GM12878 (cell line): ENCODE data around the gene ITPR3. TPM values are rescaled to one million over a fixed set of nuclear protein-coding genes. Genes with fewer than 3 reads are reported as not detected.

Experiments
- ATAC-seq: fragments of 200-7000 bp; cut with Tn5 transposase; 3 replicates; pipeline ENCODE4 v1.9.1; 2020; ENCODE audit warnings: mild to moderate bottlenecking, moderate library complexity
- BruUV-seq: library from RNA; stranded (reverse); fragments of 400-500 nt; replicated peaks from 2 replicates; lab custom pipeline; 2021; lab: Mats Ljungman, UMichigan
- CTCF ChIA-PET: fragments of 300-600 bp; sonication (Branson Sonifier 250); formaldehyde crosslinking; extraction: SDS; loops from one replicate; lab custom pipeline; 2021; ENCODE audit warnings: inconsistent platforms; lab: Yijun Ruan, JAX
- POLR2A ChIA-PET: fragments of 350-600 bp; formaldehyde crosslinking; extraction: SDS; loops from one replicate; lab custom pipeline; 2021; ENCODE audit warnings: inconsistent platforms; lab: Charles Lee
- RAD21 ChIA-PET: fragments of 300-600 bp; sonication (Branson Sonifier 250); formaldehyde crosslinking; loops from one replicate; lab custom pipeline; 2023; ENCODE audit warnings: antibody characterized with exemption; ENCODE audit not compliant: unreplicated experiment; lab: Charles Lee
- SMC1A ChIA-PET: fragments of 300-600 bp; sonication (Branson Sonifier 250); formaldehyde crosslinking; loops from one replicate; lab custom pipeline; 2023; ENCODE audit not compliant: unreplicated experiment, uncharacterized antibody; lab: Charles Lee
- DNase-seq: peaks from one replicate; pipeline ENCODE4 v3.0.0-alpha.2; 2011; ENCODE audit warnings: low read depth, low spot score
- FAIRE-seq: peaks from 3 replicates; lab custom pipeline; 2011; peaks lifted over from hg19 to GRCh38; lab: Jason Lieb, UNC
- H2AFZ ChIP-seq: 2 replicates; pipeline ENCODE4 v1.6.0; 2011; ENCODE audit warnings: low read depth, low read length, control low read depth; ENCODE audit not compliant: control insufficient read depth
- H3K27ac ChIP-seq: 2 replicates; pipeline ENCODE4 v1.5.1; 2011; ENCODE audit warnings: control low read depth; ENCODE audit not compliant: control insufficient read depth, insufficient read depth
- H3K27me3 ChIP-seq, 2 experiments: replicated peaks in 1 of 2; 2 replicates each; pipeline versions ENCODE4 v1.6.0 to v1.6.1; 2011; ENCODE audit warnings: low read length in 1 of 2; ENCODE audit not compliant: control insufficient read depth in 2 of 2, insufficient read depth in 2 of 2
- H3K36me3 ChIP-seq, 2 experiments: 2 replicates each; pipeline ENCODE4 v1.5.1; 2011; ENCODE audit warnings: low read length in 1 of 2; ENCODE audit not compliant: control insufficient read depth in 2 of 2, insufficient read depth in 2 of 2
- H3K4me1 ChIP-seq: 2 replicates; pipeline ENCODE4 v1.6.1; 2011; ENCODE audit warnings: mild to moderate bottlenecking, low read length, moderate library complexity, mixed read lengths; ENCODE audit not compliant: control insufficient read depth, insufficient read depth
- H3K4me2 ChIP-seq: 2 replicates; pipeline ENCODE4 v1.6.0; 2011; ENCODE audit warnings: control low read depth; ENCODE audit not compliant: control insufficient read depth, insufficient read depth
- H3K4me3 ChIP-seq: fragments of 200-600 bp; sonication (generic); 2 replicates; pipeline ENCODE4 v1.5.1; 2016
- H3K79me2 ChIP-seq: 2 replicates; pipeline ENCODE4 v1.6.0; 2011; ENCODE audit warnings: low read length; ENCODE audit not compliant: control insufficient read depth, insufficient read depth
- H3K9ac ChIP-seq: 2 replicates; pipeline ENCODE4 v1.8.0; 2011; ENCODE audit warnings: low read length, control low read depth, mixed read lengths; ENCODE audit not compliant: control insufficient read depth, insufficient read depth
- H3K9me3 ChIP-seq: replicated peaks from 3 replicates; pipeline ENCODE4 v1.5.1; 2011; ENCODE audit warnings: mild to moderate bottlenecking, low read length; ENCODE audit not compliant: control insufficient read depth, insufficient read depth
- H4K20me1 ChIP-seq: 2 replicates; pipeline ENCODE4 v1.6.0; 2011; ENCODE audit not compliant: control insufficient read depth, insufficient read depth
- BHLHE40 ChIP-seq, 2 experiments: fragments of 450-650 bp in 1 of 2; IDR thresholded peaks; 2 replicates each; pipeline ENCODE4 v1.6.1; 2011 to 2017; ENCODE audit warnings: low read depth in 2 of 2, borderline replicate concordance in 1 of 2, improper control_type of control experiment in 1 of 2, low read length in 1 of 2, mild to moderate bottlenecking in 1 of 2
- FOXK2 ChIP-seq: fragments of 450-650 bp; IDR thresholded peaks from 2 replicates; pipeline ENCODE4 v1.6.1; 2017; ENCODE audit warnings: mild to moderate bottlenecking, moderate library complexity
- HSF1 ChIP-seq: fragments of 150-350 bp; IDR thresholded peaks from 2 replicates; pipeline ENCODE4 v1.6.1; 2014; ENCODE audit warnings: mild to moderate bottlenecking, low read depth, low read length
- RB1 ChIP-seq: fragments of 450-650 bp; formaldehyde crosslinking; IDR thresholded peaks from 2 replicates; pipeline ENCODE4 v1.6.1; 2017; ENCODE audit warnings: mild to moderate bottlenecking, borderline replicate concordance
- TAF1 ChIP-seq: IDR thresholded peaks from 2 replicates; pipeline ENCODE4 v1.6.1; 2011; ENCODE audit warnings: mild to moderate bottlenecking, low read depth, low read length, borderline replicate concordance
- TCF3 ChIP-seq: IDR thresholded peaks from 2 replicates; pipeline ENCODE4 v1.6.1; 2012; ENCODE audit warnings: low read depth, mild to moderate bottlenecking, low read length, borderline replicate concordance; ENCODE audit not compliant: insufficient read depth
- USF1 ChIP-seq: IDR thresholded peaks from 2 replicates; pipeline ENCODE4 v1.6.1; 2011; ENCODE audit warnings: borderline replicate concordance, low read depth, mild to moderate bottlenecking, moderate library complexity, mixed read lengths, low read length; ENCODE audit not compliant: insufficient read depth; ENCODE audit errors: extremely low read length
- WGBS: methylation state at CpG from one replicate; pipeline ENCODE4 v1.1.6; 2016; ENCODE audit warnings: low lambda C conversion rate; ENCODE audit not compliant: insufficient replicate concordance, insufficient coverage; ENCODE audit errors: missing lambda C conversion rate; 5-methylcytosine and 5-hydroxymethylcytosine counted together
- in situ Hi-C: fragments of 300-500 bp; cut with MboI; formaldehyde crosslinking; loops from 9 replicates; pipeline ENCODE4 v1.14.3; 2018; ENCODE audit warnings: mixed read lengths
- intact Hi-C: fragments of 100-400 bp; cut with micrococcal nuclease; formaldehyde crosslinking; loops from one replicate; pipeline ENCODE4 v1.14.2; 2022; ENCODE audit not compliant: unreplicated experiment
- polyA plus RNA-seq, 11 experiments: library from polyadenylated mRNA; depleted of rRNA in 4 of 11; unstranded in 6 of 11; stranded (reverse) in 5 of 11; fragments of >200 nt; fragmentation: Nextera tagmentation in 4 of 11; fragmentation: Illumina TruSeq in 1 of 11; extraction: Ambion mirVana in 4 of 11; extraction: Trizol in 1 of 11; gene quantifications; 1 replicate in 1 of 11; 2 replicates in 10 of 11; pipeline versions ENCODE4 v1.2.1 to v1.2.3, GENCODE V29; 2011 to 2016; ENCODE audit warnings: inconsistent platforms in 2 of 11, missing spikeins in 2 of 11, low read depth in 1 of 11
- total RNA-seq, 4 experiments: library from RNA; depleted of rRNA in 3 of 4; stranded (reverse); fragments of >200 nt in 3 of 4; fragmentation: Illumina TruSeq in 1 of 4; extraction: Trizol in 1 of 4; gene quantifications; 2 replicates each; pipeline versions ENCODE4 v1.2.1 to v1.2.3, GENCODE V29; 2013 to 2021
- TF ChIP-seq, protein P1 (sequence below): fragments of 450-650 bp; IDR thresholded peaks from 2 replicates; pipeline ENCODE4 v1.6.1; 2016; ENCODE audit warnings: mild to moderate bottlenecking, moderate library complexity, borderline replicate concordance
- TF ChIP-seq, protein P2 (sequence below): fragments of 450-650 bp; formaldehyde crosslinking; IDR thresholded peaks from 2 replicates; pipeline ENCODE4 v1.4.0; 2022; ENCODE audit warnings: mild to moderate bottlenecking, moderate library complexity

Gene ITPR3
- total and polyA plus RNA-seq, 10 of the 15 experiments (the other 5 are each of a cell fraction or from before 2014, with no cell fraction given), result 0.32 to 34.0 (median 11.9) TPM

- TF ChIP-seq FOXK2, result no peak
- TF ChIP-seq BHLHE40 (IDR thresholded peaks at IDR 0.05; ENCODE audit: borderline replicate concordance in 1 of 2, low read depth in 2 of 2, low read length in 1 of 2), result no peak
- TF ChIP-seq HSF1, result no peak
These were observed 110.7 kb downstream of the ITPR3 start (continued) for GRCh38 chr6:33731751-33732282.

DNA sequence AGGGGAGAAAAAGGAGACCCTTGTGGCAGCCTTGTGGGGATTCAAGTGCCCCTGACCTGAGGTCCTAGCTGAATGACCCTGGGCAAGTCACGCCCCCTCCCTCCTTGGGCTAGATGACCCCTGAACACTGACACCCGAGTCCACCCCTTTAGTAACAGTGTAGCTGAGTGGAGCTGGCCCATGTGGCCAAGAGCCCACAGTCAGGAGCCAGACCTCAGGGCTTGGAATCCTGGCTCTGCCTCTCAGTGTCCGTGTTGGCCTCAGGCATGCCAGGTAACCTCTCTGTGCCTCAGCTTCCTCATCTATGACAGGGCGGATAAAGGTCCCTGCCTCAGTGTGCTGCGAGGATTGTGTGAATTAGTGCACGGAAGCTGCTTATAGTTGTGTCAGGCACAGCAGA lies 111.3 kb downstream of the ITPR3 start:
- Histone ChIP-seq H4K20me1 (no peaks in the 10 kb centered on the region; the same call in 1 of the 2 replicates), H3K36me3 (no peaks in the 10 kb centered on the region), H2AFZ (no peak overlapping the region), H3K9ac (no peak overlapping the region), H3K4me1 (no peaks in the 10 kb centered on the region), H3K27me3 (peaks cover 0 to 4% of the 10 kb centered on the region in 2 experiments; a peak in 1 of 4 replicates), H3K4me3 (no peak overlapping the region), H3K79me2 (no peaks in the 10 kb centered on the region), H3K4me2 (no peak overlapping the region), H3K27ac (no peak overlapping the region), H3K9me3 (no peaks in the 10 kb centered on the region)
- ChIA-PET RAD21 (no interaction called here), SMC1A (no interaction called here), CTCF (interaction anchor here (1.4 to 1.7 kb wide), 2 partner anchors 10 to 12 kb away, joined by 4 read pairs; no protein-coding TSS in a partner anchor), POLR2A (no interaction called here)
- intact Hi-C loops, result no loop called here
- FAIRE-seq (no peak), ATAC-seq (no peak), DNase-seq (no peak)
- BruUV-seq, result no TSS peak
- 40% methylated on average over 6 of the region's 6 CpGs for WGBS
- in situ Hi-C loops, result no loop called here
- TF ChIP-seq TCF3 (no peak), USF1 (no peak), TAF1 (no peak), RB1 (no peak)
- TF ChIP-seq, protein P1, sequence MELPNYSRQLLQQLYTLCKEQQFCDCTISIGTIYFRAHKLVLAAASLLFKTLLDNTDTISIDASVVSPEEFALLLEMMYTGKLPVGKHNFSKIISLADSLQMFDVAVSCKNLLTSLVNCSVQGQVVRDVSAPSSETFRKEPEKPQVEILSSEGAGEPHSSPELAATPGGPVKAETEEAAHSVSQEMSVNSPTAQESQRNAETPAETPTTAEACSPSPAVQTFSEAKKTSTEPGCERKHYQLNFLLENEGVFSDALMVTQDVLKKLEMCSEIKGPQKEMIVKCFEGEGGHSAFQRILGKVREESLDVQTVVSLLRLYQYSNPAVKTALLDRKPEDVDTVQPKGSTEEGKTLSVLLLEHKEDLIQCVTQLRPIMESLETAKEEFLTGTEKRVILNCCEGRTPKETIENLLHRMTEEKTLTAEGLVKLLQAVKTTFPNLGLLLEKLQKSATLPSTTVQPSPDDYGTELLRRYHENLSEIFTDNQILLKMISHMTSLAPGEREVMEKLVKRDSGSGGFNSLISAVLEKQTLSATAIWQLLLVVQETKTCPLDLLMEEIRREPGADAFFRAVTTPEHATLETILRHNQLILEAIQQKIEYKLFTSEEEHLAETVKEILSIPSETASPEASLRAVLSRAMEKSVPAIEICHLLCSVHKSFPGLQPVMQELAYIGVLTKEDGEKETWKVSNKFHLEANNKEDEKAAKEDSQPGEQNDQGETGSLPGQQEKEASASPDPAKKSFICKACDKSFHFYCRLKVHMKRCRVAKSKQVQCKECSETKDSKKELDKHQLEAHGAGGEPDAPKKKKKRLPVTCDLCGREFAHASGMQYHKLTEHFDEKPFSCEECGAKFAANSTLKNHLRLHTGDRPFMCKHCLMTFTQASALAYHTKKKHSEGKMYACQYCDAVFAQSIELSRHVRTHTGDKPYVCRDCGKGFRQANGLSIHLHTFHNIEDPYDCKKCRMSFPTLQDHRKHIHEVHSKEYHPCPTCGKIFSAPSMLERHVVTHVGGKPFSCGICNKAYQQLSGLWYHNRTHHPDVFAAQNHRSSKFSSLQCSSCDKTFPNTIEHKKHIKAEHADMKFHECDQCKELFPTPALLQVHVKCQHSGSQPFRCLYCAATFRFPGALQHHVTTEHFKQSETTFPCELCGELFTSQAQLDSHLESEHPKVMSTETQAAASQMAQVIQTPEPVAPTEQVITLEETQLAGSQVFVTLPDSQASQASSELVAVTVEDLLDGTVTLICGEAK, result no peak
- TF ChIP-seq, protein P2, sequence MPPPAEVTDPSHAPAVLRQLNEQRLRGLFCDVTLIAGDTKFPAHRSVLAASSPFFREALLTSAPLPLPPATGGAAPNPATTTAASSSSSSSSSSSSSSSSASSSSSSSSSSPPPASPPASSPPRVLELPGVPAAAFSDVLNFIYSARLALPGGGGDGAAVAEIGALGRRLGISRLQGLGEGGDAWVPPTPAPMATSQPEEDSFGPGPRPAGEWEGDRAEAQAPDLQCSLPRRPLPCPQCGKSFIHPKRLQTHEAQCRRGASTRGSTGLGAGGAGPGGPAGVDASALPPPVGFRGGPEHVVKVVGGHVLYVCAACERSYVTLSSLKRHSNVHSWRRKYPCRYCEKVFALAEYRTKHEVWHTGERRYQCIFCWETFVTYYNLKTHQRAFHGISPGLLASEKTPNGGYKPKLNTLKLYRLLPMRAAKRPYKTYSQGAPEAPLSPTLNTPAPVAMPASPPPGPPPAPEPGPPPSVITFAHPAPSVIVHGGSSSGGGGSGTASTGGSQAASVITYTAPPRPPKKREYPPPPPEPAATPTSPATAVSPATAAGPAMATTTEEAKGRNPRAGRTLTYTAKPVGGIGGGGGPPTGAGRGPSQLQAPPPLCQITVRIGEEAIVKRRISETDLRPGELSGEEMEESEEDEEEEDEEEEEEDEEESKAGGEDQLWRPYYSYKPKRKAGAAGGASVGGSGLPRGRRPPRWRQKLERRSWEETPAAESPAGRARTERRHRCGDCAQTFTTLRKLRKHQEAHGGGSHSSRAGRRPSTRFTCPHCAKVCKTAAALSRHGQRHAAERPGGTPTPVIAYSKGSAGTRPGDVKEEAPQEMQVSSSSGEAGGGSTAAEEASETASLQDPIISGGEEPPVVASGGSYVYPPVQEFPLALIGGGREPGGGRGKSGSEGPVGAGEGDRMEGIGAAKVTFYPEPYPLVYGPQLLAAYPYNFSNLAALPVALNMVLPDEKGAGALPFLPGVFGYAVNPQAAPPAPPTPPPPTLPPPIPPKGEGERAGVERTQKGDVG (CRISPR knock-in tag), result no peak
